H1 (cell line): ENCODE results near the gene FAM53B. TPM values are rescaled to one million over a fixed set of nuclear protein-coding genes. Genes with fewer than 3 reads are reported as not detected.

Source experiments
- EZH2 ChIP-seq: fragments of 200-600 bp; sonication (generic); IDR thresholded peaks from 2 replicates; pipeline ENCODE4 v1.7.1; 2012; ENCODE audit warnings: low read depth, mild to moderate bottlenecking, moderate library complexity, low read length, inconsistent platforms; ENCODE audit not compliant: severe bottlenecking
- POLR2AphosphoS5 ChIP-seq: IDR thresholded peaks from 2 replicates; pipeline ENCODE4 v1.6.1; 2011; ENCODE audit warnings: low read depth, low read length
- polyA plus RNA-seq, 7 experiments: library from polyadenylated mRNA; depleted of rRNA in 3 of 7; stranded (reverse) in 5 of 7; unstranded in 2 of 7; fragments of >200 nt in 5 of 7; fragments of 200-250 nt in 2 of 7; gene quantifications; 1 replicate in 5 of 7; 2 replicates in 1 of 7; 4 replicates in 1 of 7; pipeline versions ENCODE4 v1.2.1 to v1.2.3, GENCODE V29; 2011 to 2013; ENCODE audit warnings: missing spikeins in 2 of 7, mixed read lengths in 2 of 7
- total RNA-seq: library from RNA; stranded (reverse); fragmentation: NEBNext Ultra II Directional; extraction: Animal tissue kit (Norgen Biotek cat#: 25700); gene quantifications from 2 replicates; pipeline ENCODE4 v1.2.1, GENCODE V29; 2021

Gene FAM53B
- total and polyA plus RNA-seq, 2 of the 8 experiments (the other 6 are each of a cell fraction or from before 2014, with no cell fraction given), result 5.3 to 14.4 TPM

DNA sequence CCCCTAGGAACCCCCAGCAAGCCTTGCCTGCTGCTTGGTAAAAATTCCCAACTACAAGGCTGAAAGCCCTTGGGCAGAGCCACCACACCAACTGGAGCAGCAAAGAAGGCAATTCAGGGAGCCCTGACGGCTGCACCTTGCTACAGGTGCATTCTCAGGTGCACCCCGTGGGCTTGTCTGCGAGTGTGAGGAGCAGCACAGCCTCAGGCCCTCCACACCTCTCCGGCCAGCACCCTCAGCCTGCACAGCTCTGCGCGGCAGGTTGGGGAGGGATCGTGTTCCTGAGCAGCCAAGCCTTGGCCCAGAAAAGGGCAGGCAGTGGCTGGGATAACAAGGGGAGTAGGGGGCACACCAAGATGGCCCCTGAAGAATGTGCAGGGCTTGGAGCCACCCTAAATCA lies 104.1 kb downstream of the FAM53B start (continued):
- TF ChIP-seq POLR2AphosphoS5 (no peak), EZH2 (no peak)
